Measurements from ENCODE around the gene LONRF2.
A peak's percentile ranks its signal among the peaks of the same experiment; 100 is the strongest.

The LONRF2 gene

GRCh38 chr2:100290718-100291151 is 31.6 kb downstream of the LONRF2 start:
- H3K36me3 ChIP-seq (ENCODE audit: control insufficient read depth, insufficient read depth, low read length): no peaks in the 10 kb centered on the region
- no peak overlapping the region for H2AFZ ChIP-seq
- no peaks in the 10 kb centered on the region for H3K27me3 ChIP-seq (ENCODE audit: control insufficient read depth, insufficient read depth, low read length)
- H3K27ac ChIP-seq: peak overlapping the region; percentile 83
- H3K79me2 ChIP-seq: peaks cover 8% of the 10 kb centered on the region
- no peak overlapping the region for H3K4me2 ChIP-seq (ENCODE audit: low read length)
- H3K4me1 ChIP-seq: peaks cover 20% of the 10 kb centered on the region
- no peak overlapping the region for H3K4me3 ChIP-seq (ENCODE audit: low read depth, low read length)
- no peak overlapping the region for H3K9ac ChIP-seq
- TF ChIP-seq CTCF (IDR thresholded peaks at IDR 0.05): no peak
- H3K9me3 ChIP-seq (ENCODE audit: control insufficient read depth, low read length): no peaks in the 10 kb centered on the region

DNA sequence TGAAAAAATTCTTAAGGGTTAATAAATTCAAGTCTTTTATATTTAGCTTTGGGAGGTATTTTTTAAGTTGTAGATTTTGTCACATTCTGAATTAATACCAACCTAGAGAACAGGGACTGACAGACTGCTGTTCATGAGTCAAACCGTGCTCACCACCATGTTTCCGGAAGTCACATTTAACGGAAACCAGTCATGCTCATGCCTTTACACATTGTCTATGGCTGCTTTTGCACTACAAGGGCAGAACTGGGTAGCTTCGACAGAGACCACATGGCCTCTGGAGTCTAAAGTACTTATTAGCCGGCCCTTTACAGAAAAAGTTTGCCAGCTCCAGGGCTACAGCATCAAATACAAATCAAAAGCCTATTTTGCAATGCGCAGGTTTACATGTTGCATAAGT is 33.3 kb downstream of the LONRF2 start:
- TF ChIP-seq CTCF (IDR thresholded peaks at IDR 0.05): no peak
- H3K9ac ChIP-seq: no peak overlapping the region
- no peak overlapping the region for H3K27ac ChIP-seq
- peaks cover 20% of the 10 kb centered on the region for H3K4me1 ChIP-seq
- no peaks in the 10 kb centered on the region for H3K9me3 ChIP-seq (ENCODE audit: control insufficient read depth, low read length)
- peaks cover 8% of the 10 kb centered on the region for H3K79me2 ChIP-seq
- no peak overlapping the region for H3K4me3 ChIP-seq (ENCODE audit: low read depth, low read length)
- H3K4me2 ChIP-seq (ENCODE audit: low read length): no peak overlapping the region
- no peak overlapping the region for H2AFZ ChIP-seq
- H3K36me3 ChIP-seq (ENCODE audit: control insufficient read depth, insufficient read depth, low read length): no peaks in the 10 kb centered on the region
- H3K27me3 ChIP-seq (ENCODE audit: control insufficient read depth, insufficient read depth, low read length): no peaks in the 10 kb centered on the region

- H3K36me3 ChIP-seq (ENCODE audit: control insufficient read depth, insufficient read depth, low read length): no peaks in the 10 kb centered on the region
- TF ChIP-seq CTCF (IDR thresholded peaks at IDR 0.05): no peak
- no peak overlapping the region for H3K9ac ChIP-seq
- H3K4me3 ChIP-seq (ENCODE audit: low read depth, low read length): no peak overlapping the region
- H2AFZ ChIP-seq: no peak overlapping the region
- no peak overlapping the region for H3K4me2 ChIP-seq (ENCODE audit: low read length)
- H3K9me3 ChIP-seq (ENCODE audit: control insufficient read depth, low read length): no peaks in the 10 kb centered on the region
- H3K27me3 ChIP-seq (ENCODE audit: control insufficient read depth, insufficient read depth, low read length): no peaks in the 10 kb centered on the region
- H3K27ac ChIP-seq: no peak overlapping the region
- H3K4me1 ChIP-seq: peaks cover 9% of the 10 kb centered on the region
- peaks cover 8% of the 10 kb centered on the region for H3K79me2 ChIP-seq
Measured at GRCh38 chr2:100286318-100286717, 36.0 kb downstream of the LONRF2 start.

DNA sequence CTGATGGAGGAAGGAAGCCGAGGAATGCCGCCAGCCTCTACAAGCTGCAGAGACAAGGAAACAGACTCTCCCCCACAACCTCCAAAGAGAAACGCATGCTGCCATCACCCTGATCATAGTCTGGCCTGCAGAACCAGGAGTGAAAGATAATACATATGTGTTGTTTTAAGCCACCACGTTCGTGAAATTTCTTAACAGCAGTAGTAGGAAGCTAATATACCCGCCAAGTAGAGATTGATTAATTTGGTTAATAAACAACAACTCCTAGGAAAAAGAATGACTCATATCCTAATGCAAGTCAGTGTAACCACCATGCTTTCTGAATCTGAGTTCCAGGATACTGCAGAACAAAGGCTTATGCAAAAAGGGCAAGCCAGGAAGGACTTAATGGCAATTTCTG is 36.6 kb downstream of the LONRF2 start:
- Histone ChIP-seq H3K9me3 (ENCODE audit: control insufficient read depth, low read length) (no peaks in the 10 kb centered on the region), H2AFZ (no peak overlapping the region), H3K4me2 (ENCODE audit: low read length) (no peak overlapping the region), H3K4me3 (ENCODE audit: low read depth, low read length) (no peak overlapping the region), H3K79me2 (peaks cover 8% of the 10 kb centered on the region), H3K4me1 (peaks cover 5% of the 10 kb centered on the region), H3K27ac (no peak overlapping the region), H3K27me3 (ENCODE audit: control insufficient read depth, insufficient read depth, low read length) (no peaks in the 10 kb centered on the region), H3K9ac (no peak overlapping the region), H3K36me3 (ENCODE audit: control insufficient read depth, insufficient read depth, low read length) (no peaks in the 10 kb centered on the region)
- no peak for TF ChIP-seq CTCF (IDR thresholded peaks at IDR 0.05)

DNA sequence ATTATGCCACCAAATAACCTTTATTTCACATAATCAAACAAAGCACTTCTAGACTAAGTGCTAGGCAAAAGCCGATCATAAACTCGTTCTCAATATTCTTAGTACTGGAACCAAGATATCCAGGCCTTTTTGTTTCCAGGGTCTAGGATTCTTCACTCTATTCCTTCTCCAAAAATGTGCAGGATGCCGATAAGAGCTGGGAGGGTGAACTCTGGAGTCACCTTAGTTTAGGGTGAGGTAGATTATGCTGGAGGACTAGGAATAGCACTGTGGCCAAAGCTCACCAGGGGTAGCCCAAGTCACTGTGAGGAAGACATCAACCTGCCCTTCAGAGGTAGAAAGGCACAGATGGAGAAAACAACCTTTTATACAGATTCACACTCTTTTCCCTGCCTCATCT is 37.3 kb downstream of the LONRF2 start:
- H3K27me3 ChIP-seq (ENCODE audit: control insufficient read depth, insufficient read depth, low read length): no peaks in the 10 kb centered on the region
- no peak overlapping the region for H3K9ac ChIP-seq
- no peaks in the 10 kb centered on the region for H3K9me3 ChIP-seq (ENCODE audit: control insufficient read depth, low read length)
- no peak overlapping the region for H3K4me2 ChIP-seq (ENCODE audit: low read length)
- H3K36me3 ChIP-seq (ENCODE audit: control insufficient read depth, insufficient read depth, low read length): no peaks in the 10 kb centered on the region
- H2AFZ ChIP-seq: no peak overlapping the region
- no peak for TF ChIP-seq CTCF (IDR thresholded peaks at IDR 0.05)
- H3K4me1 ChIP-seq: no peaks in the 10 kb centered on the region
- no peak overlapping the region for H3K4me3 ChIP-seq (ENCODE audit: low read depth, low read length)
- H3K27ac ChIP-seq: no peak overlapping the region
- peaks cover 8% of the 10 kb centered on the region for H3K79me2 ChIP-seq
